Measurements from ENCODE around the gene MZT2B. TPM values are rescaled to one million over a fixed set of nuclear protein-coding genes. Genes with fewer than 3 reads are reported as not detected.
"Not testable (repeated sequence)": the region's sequence is repeated elsewhere in the genome, so short reads cannot be mapped to it uniquely, and the experiment has no call there.

The MZT2B gene
- total RNA-seq, 4 donors from 2014 or later, result 66.4 to 113 (median 103) TPM

GRCh38 chr2:130142396-130143265 is 39.4 kb upstream of the MZT2B start:
- not testable (repeated sequence) for H3K4me3 ChIP-seq, H3K36me3 ChIP-seq, H3K27me3 ChIP-seq, H3K27ac ChIP-seq, H3K9me3 ChIP-seq
- DNase-seq (ENCODE audit: low spot score in 2 of 2), result peak in 1 of 2 donors; percentile 69
- peaks cover 14% of the 10 kb centered on the region for H3K4me1 ChIP-seq
- no CpG with 5 or more reads among the region's 13 CpGs for WGBS

DNA sequence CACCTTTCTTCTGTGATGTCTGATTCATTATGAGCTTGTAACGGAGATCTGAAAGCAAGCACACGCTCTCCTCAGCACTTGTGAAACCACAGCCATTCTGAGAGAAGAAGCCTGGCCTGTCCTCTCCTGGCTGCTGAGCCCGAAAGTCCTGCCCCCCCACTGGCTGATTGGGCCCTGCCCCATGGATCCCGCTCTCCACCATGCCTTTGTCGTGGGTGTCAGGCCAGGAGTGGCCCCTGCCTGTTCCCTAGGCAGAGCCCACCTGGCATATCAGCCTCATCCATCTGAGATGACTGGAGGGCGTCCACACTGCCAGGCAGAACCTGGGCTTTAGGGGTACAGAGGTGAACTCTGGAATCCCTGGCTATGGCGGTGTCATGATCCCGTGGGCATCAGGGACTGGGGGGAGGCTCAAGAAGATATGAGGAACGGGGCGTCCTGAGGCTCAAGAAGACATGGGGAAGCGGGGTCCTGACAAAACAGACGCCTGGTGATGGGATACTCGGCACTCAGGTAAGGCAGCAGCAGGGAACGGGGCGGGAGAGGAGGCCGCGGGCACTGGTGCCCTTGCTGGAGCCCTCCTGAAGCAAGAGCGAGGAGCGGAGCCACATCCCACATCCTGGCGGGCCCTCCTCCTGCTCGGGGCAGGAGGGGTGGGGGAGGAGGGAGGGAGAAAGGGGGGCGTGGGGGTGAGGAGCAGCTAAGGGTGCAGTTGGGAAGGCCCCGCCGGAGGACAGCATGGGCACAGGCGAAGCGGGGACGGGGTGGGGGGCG is 38.6 kb upstream of the MZT2B start:
- not testable (repeated sequence) for H3K27me3 ChIP-seq, H3K9me3 ChIP-seq, H3K36me3 ChIP-seq, H3K27ac ChIP-seq
- peaks cover 14% of the 10 kb centered on the region for H3K4me1 ChIP-seq
- 66% methylated on average over 8 of the region's 28 CpGs for WGBS
- H3K4me3 ChIP-seq, result peak overlapping the region; percentile 44
- peak in 1 of 2 donors; percentile 70 for DNase-seq (ENCODE audit: low spot score in 2 of 2)

GRCh38 chr2:130145006-130145414 is 37.1 kb upstream of the MZT2B start, which contains the start of gene CCDC74B:
Gene CCDC74B (minus strand): TSS chr2:130145112. CDS start chr2:130144996, 116 bp downstream.
- H3K4me1 ChIP-seq, result peaks cover 14% of the 10 kb centered on the region
- H3K4me3 ChIP-seq, result peak within 1 kb of the TSS; percentile 44
- not testable (repeated sequence) for H3K9me3 ChIP-seq, H3K36me3 ChIP-seq, H3K27me3 ChIP-seq, H3K27ac ChIP-seq
- 32% methylated on average over 10 of the region's 30 CpGs for WGBS
- DNase-seq (ENCODE audit: low spot score in 2 of 2), result peak in 1 of 2 donors; percentile 74

- 73% methylated on average over 6 of the region's 6 CpGs for WGBS
- not testable (repeated sequence) for H3K27ac ChIP-seq; H3K27me3 ChIP-seq; H3K4me3 ChIP-seq; DNase-seq (ENCODE audit: low spot score in 2 of 2); H3K9me3 ChIP-seq
- Histone ChIP-seq H3K36me3 (peaks cover 17% of the 10 kb centered on the region), H3K4me1 (peaks cover 14% of the 10 kb centered on the region)
Observed at GRCh38 chr2:130148515-130148914, 33.5 kb upstream of the MZT2B start.

GRCh38 chr2:130150181-130151144 is 31.6 kb upstream of the MZT2B start:
- H3K4me1 ChIP-seq, result no peaks in the 10 kb centered on the region
- no peak overlapping the region for H3K4me3 ChIP-seq
- no peak overlapping the region for H3K27ac ChIP-seq
- 89% methylated on average over 23 of the region's 23 CpGs for WGBS
- H3K9me3 ChIP-seq, result no peaks in the 10 kb centered on the region
- DNase-seq (ENCODE audit: low spot score in 2 of 2), result peak; percentile 47 to 71
- H3K36me3 ChIP-seq, result peaks cover 36% of the 10 kb centered on the region
- TF ChIP-seq, protein P1, sequence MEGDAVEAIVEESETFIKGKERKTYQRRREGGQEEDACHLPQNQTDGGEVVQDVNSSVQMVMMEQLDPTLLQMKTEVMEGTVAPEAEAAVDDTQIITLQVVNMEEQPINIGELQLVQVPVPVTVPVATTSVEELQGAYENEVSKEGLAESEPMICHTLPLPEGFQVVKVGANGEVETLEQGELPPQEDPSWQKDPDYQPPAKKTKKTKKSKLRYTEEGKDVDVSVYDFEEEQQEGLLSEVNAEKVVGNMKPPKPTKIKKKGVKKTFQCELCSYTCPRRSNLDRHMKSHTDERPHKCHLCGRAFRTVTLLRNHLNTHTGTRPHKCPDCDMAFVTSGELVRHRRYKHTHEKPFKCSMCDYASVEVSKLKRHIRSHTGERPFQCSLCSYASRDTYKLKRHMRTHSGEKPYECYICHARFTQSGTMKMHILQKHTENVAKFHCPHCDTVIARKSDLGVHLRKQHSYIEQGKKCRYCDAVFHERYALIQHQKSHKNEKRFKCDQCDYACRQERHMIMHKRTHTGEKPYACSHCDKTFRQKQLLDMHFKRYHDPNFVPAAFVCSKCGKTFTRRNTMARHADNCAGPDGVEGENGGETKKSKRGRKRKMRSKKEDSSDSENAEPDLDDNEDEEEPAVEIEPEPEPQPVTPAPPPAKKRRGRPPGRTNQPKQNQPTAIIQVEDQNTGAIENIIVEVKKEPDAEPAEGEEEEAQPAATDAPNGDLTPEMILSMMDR (IDR thresholded peaks at IDR 0.05), result no peak
- TF ChIP-seq POLR2AphosphoS5 (IDR thresholded peaks at IDR 0.05) (no peak), POLR2A (IDR thresholded peaks at IDR 0.05) (no peak), EP300 (IDR thresholded peaks at IDR 0.05) (no peak)
- no peaks in the 10 kb centered on the region for H3K27me3 ChIP-seq

- WGBS, result 80% methylated on average over 4 of the region's 5 CpGs
- not testable (repeated sequence) for H3K4me3 ChIP-seq, H3K27me3 ChIP-seq, H3K27ac ChIP-seq, H3K4me1 ChIP-seq, H3K9me3 ChIP-seq
- H3K36me3 ChIP-seq, result peaks cover 43% of the 10 kb centered on the region
- DNase-seq (ENCODE audit: low spot score in 2 of 2), result peak in 1 of 2 donors; percentile 6
Observed at GRCh38 chr2:130151145-130151512, 30.9 kb upstream of the MZT2B start.

GRCh38 chr2:130152136-130152815 is 29.8 kb upstream of the MZT2B start:
- WGBS, result 94% methylated on average over 14 of the region's 27 CpGs
- H3K27ac ChIP-seq, H3K27me3 ChIP-seq, H3K9me3 ChIP-seq, H3K4me1 ChIP-seq, H3K4me3 ChIP-seq: not testable (repeated sequence)
- DNase-seq (ENCODE audit: low spot score in 2 of 2), result peak in 1 of 2 donors; percentile 44
- H3K36me3 ChIP-seq, result peaks cover 49% of the 10 kb centered on the region
